OCI-LY3 (cell line): ENCODE data around the gene TRIM10.

Experiments
- H2AFZ ChIP-seq: fragments of 200-600, 300-600 bp; shearing (Covaris generic); 2 replicates; pipeline ENCODE4 v1.6.0; 2014; ENCODE audit warnings: antibody characterized with exemption, low read depth, low read length
- H3K27ac ChIP-seq: fragments of 200-600, 300-600 bp; sonication (generic); 2 replicates; pipeline ENCODE4 v1.5.1; 2014; ENCODE audit warnings: mild to moderate bottlenecking, low read length, moderate library complexity, mixed read lengths
- H3K27me3 ChIP-seq: fragments of 200-600, 300-600 bp; sonication (generic); 2 replicates; pipeline ENCODE4 v1.6.1; 2014; ENCODE audit warnings: low read depth, low read length, mixed read lengths
- H3K36me3 ChIP-seq: fragments of 200-600, 300-600 bp; sonication (generic); replicated peaks from 2 replicates; pipeline ENCODE3; 2014; ENCODE audit warnings: low read depth, low read length, mixed read lengths
- H3K4me1 ChIP-seq: fragments of 300-600, 200-600 bp; sonication (generic); 2 replicates; pipeline ENCODE4 v1.6.1; 2014; ENCODE audit warnings: low read length, mixed read lengths
- H3K4me2 ChIP-seq: fragments of 200-600, 300-600 bp; sonication (generic); 2 replicates; pipeline ENCODE4 v1.6.1; 2014; ENCODE audit warnings: low read length, mixed read lengths
- H3K4me3 ChIP-seq: fragments of 300-600, 200-600 bp; sonication (generic); 2 replicates; pipeline ENCODE4 v1.5.1; 2014; ENCODE audit warnings: antibody characterized with exemption, mild to moderate bottlenecking, low read length, moderate library complexity
- H3K79me2 ChIP-seq: fragments of 300-600, 200-600 bp; shearing (Covaris generic); 2 replicates; pipeline ENCODE4 v1.6.1; 2014; ENCODE audit warnings: mild to moderate bottlenecking, low read length, mixed read lengths
- H3K9ac ChIP-seq: fragments of 300-600, 200-600 bp; shearing (Covaris generic); 2 replicates; pipeline ENCODE4 v1.6.0; 2014; ENCODE audit warnings: mild to moderate bottlenecking, low read length, moderate library complexity
- H3K9me3 ChIP-seq: fragments of 200-600, 300-600 bp; shearing (Covaris generic); 2 replicates; pipeline ENCODE4 v1.6.1; 2014; ENCODE audit warnings: low read length, mixed read lengths; ENCODE audit not compliant: insufficient read depth
- H4K20me1 ChIP-seq: fragments of 200-600, 300-600 bp; sonication (generic); 2 replicates; pipeline ENCODE4 v1.6.1; 2016; ENCODE audit warnings: low read length, mixed read lengths; ENCODE audit not compliant: insufficient read depth
- CTCF ChIP-seq: fragments of 200-600, 300-600 bp; sonication (generic); IDR thresholded peaks from 2 replicates; pipeline ENCODE4 v1.5.1; 2014; ENCODE audit warnings: antibody characterized with exemption, low read length, low read depth
- EZH2phosphoT487 ChIP-seq: fragments of 200-600 bp; shearing (Covaris generic); IDR thresholded peaks from 2 replicates; pipeline ENCODE4 v1.6.1; 2018; ENCODE audit warnings: antibody characterized with exemption, mixed run types, low read depth

The TRIM10 gene

DNA sequence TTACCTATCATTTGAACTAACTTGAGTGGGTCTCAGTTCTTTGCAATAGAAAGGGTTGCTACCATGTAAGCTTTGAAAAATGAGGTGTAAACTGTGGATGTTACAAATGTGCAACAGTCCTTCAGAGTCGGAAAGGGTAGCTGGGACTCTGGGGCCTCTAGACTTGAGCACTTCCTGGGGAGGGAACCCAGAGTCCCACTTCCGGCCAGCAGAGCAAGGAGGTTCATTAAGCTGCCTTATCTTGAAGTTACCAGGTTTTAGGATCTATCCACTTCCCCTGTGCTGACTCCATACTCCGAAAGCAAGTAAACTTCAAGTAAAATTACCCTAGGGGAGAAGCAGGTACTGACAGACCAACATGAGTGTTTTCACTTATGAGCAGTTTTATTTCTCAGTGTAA is 9.4 kb downstream of the TRIM10 start:
- Histone ChIP-seq H3K9me3 (no peaks in the 10 kb centered on the region), H3K27me3 (no peaks in the 10 kb centered on the region), H3K4me1 (peaks cover 16% of the 10 kb centered on the region), H3K36me3 (no peaks in the 10 kb centered on the region), H4K20me1 (no peaks in the 10 kb centered on the region), H3K79me2 (no peaks in the 10 kb centered on the region), H3K4me2 (no peak overlapping the region), H3K9ac (no peak overlapping the region), H3K4me3 (no peak overlapping the region), H3K27ac (no peak overlapping the region), H2AFZ (no peak overlapping the region)
- TF ChIP-seq CTCF, result no peak
- no peak for TF ChIP-seq EZH2phosphoT487

- Histone ChIP-seq H3K4me3 (no peak overlapping the region), H3K9ac (no peak overlapping the region), H3K9me3 (no peaks in the 10 kb centered on the region), H3K36me3 (no peaks in the 10 kb centered on the region), H3K27me3 (no peaks in the 10 kb centered on the region), H3K27ac (no peak overlapping the region), H2AFZ (no peak overlapping the region), H3K4me1 (peaks cover 10% of the 10 kb centered on the region), H3K79me2 (no peaks in the 10 kb centered on the region), H3K4me2 (no peak overlapping the region), H4K20me1 (no peaks in the 10 kb centered on the region)
- TF ChIP-seq CTCF (no peak), EZH2phosphoT487 (no peak)
These were observed 10.2 kb downstream of the TRIM10 start for GRCh38 chr6:30150671-30151395.

DNA sequence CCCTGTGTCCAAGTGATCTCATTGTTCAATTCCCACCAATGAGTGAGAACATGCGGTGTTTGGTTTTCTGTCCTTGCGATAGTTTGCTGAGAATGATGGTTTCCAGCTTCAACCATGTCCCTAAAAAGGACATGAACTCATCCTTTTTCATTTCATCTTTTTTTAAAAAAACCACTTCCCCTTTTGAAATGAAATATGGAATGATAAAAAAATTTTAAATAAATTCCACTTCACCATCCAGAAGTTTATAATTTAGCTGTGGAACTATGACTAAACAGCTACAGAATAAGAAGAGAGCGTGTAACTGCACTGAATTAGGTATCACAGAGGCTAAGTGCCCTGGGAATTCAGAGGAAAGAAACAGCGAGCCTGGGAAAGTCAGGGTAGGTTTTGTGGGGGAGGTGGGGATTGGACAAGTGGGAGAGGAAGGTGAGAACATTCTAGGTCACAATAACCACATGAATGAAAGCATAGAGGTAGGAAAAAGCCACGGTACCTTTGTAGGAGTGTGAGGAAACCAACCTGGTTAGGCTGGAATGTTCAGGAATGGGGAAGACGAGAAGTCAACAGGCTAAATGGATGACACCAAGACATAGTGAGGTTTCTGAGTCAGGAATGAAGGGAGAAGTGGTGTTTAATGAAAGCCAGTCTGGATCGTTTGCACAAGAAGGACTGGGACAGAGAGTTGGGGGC is 11.0 kb downstream of the TRIM10 start:
- Histone ChIP-seq H3K27me3 (no peaks in the 10 kb centered on the region), H2AFZ (no peak overlapping the region), H3K79me2 (no peaks in the 10 kb centered on the region), H3K4me1 (peaks cover 10% of the 10 kb centered on the region), H3K36me3 (no peaks in the 10 kb centered on the region), H3K4me2 (no peak overlapping the region), H4K20me1 (no peaks in the 10 kb centered on the region), H3K27ac (no peak overlapping the region), H3K9me3 (no peaks in the 10 kb centered on the region), H3K9ac (no peak overlapping the region), H3K4me3 (no peak overlapping the region)
- TF ChIP-seq CTCF, result no peak
- no peak for TF ChIP-seq EZH2phosphoT487

DNA sequence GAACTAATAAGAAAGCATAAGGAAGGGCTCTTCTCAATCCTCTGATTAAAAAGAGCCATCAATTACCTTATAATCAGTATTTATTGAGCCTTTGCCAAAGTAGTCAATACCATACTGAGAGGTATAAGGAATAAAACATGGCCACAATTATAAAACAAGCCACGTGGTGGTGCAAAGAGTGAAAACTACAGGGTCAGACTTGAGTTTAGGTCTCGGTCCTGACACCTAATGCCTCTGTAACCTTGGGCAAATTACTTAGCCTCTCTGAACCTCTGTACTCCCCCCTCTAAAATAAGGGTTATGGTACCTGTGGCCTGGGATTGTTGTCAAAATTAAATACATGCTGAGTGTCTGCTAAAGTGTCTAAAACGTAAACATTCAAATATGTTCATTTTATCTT is 11.8 kb downstream of the TRIM10 start:
- Histone ChIP-seq H3K4me1 (peaks cover 10% of the 10 kb centered on the region), H4K20me1 (no peaks in the 10 kb centered on the region), H3K27ac (no peak overlapping the region), H3K9me3 (no peaks in the 10 kb centered on the region), H3K27me3 (0 out of 2 replicates have a peak, but pooled peaks cover 3% of the 10 kb centered on the region), H2AFZ (no peak overlapping the region), H3K79me2 (no peaks in the 10 kb centered on the region), H3K9ac (no peak overlapping the region), H3K4me2 (no peak overlapping the region), H3K4me3 (no peak overlapping the region), H3K36me3 (no peaks in the 10 kb centered on the region)
- no peak for TF ChIP-seq EZH2phosphoT487
- TF ChIP-seq CTCF, result no peak
